WTC11 (cell line): ENCODE measurements around the gene TBC1D1. TPM values are rescaled to one million over a fixed set of nuclear protein-coding genes. Genes with fewer than 3 reads are reported as not detected.

Source experiments
- ATAC-seq: fragments of 200-7000 bp; cut with Tn5 transposase; 2 replicates; pipeline ENCODE4 v1.10.0; 2021; ENCODE audit warnings: mild to moderate bottlenecking, moderate library complexity
- CTCF ChIA-PET: fragments of 300-600 bp; sonication (Branson Sonifier 250); formaldehyde crosslinking; loops from one replicate; lab custom pipeline; 2021; ENCODE audit warnings: antibody characterized with exemption; lab: Charles Lee
- POLR2A ChIA-PET: fragments of 350-600 bp; sonication (Branson Sonifier 250); formaldehyde crosslinking; loops from one replicate; lab custom pipeline; 2021; ENCODE audit warnings: antibody characterized with exemption; lab: Charles Lee
- DNase-seq: peaks from one replicate; pipeline ENCODE4 v3.0.0; 2021; ENCODE audit warnings: low spot score
- H3K27ac Mint-ChIP-seq: 2 replicates; pipeline ENCODE4 v1.8.0; 2021; ENCODE audit warnings: mixed read lengths
- H3K27me3 Mint-ChIP-seq: 2 replicates; pipeline ENCODE4 v1.8.0; 2021; ENCODE audit warnings: low read depth, mild to moderate bottlenecking, moderate library complexity, mixed read lengths
- H3K36me3 Mint-ChIP-seq: 2 replicates; pipeline ENCODE4 v1.8.0; 2021; ENCODE audit warnings: mixed read lengths
- H3K4me1 Mint-ChIP-seq: 2 replicates; pipeline ENCODE4 v1.8.0; 2022; ENCODE audit warnings: mixed read lengths
- H3K4me3 Mint-ChIP-seq: 2 replicates; pipeline ENCODE4 v1.8.0; 2021; ENCODE audit warnings: mild to moderate bottlenecking, moderate library complexity, mixed read lengths
- H3K9me3 Mint-ChIP-seq: 2 replicates; pipeline ENCODE4 v1.8.0; 2021; ENCODE audit warnings: mixed read lengths
- ARID4B ChIP-seq: sonication (generic); formaldehyde crosslinking; IDR thresholded peaks from 2 replicates; pipeline ENCODE4 v1.8.0; 2023; ENCODE audit warnings: missing genetic modification reagents, mild to moderate bottlenecking, borderline replicate concordance
- ATF1 ChIP-seq: sonication (generic); formaldehyde crosslinking; IDR thresholded peaks from 2 replicates; pipeline ENCODE4 v1.8.1; 2023; ENCODE audit warnings: mild to moderate bottlenecking, moderate library complexity, missing genetic modification reagents
- CTCF ChIP-seq: fragments of 200-600 bp; IDR thresholded peaks from 2 replicates; pipeline ENCODE4 v1.8.0; 2022; ENCODE audit warnings: antibody characterized with exemption
- E2F4 ChIP-seq: sonication (generic); formaldehyde crosslinking; IDR thresholded peaks from 2 replicates; pipeline ENCODE4 v1.8.1; 2022; ENCODE audit warnings: low read depth, mild to moderate bottlenecking, moderate library complexity, missing genetic modification reagents, borderline replicate concordance
- FOXK1 ChIP-seq: sonication (generic); formaldehyde crosslinking; IDR thresholded peaks from 2 replicates; pipeline ENCODE4 v1.8.0; 2022; ENCODE audit warnings: mild to moderate bottlenecking, moderate library complexity, missing genetic modification reagents
- FOXP4 ChIP-seq: sonication (generic); formaldehyde crosslinking; IDR thresholded peaks from 2 replicates; pipeline ENCODE4 v1.8.0; 2022; ENCODE audit warnings: mild to moderate bottlenecking, missing genetic modification reagents
- GABPB1 ChIP-seq: sonication (generic); formaldehyde crosslinking; IDR thresholded peaks from 2 replicates; pipeline ENCODE4 v1.8.1; 2023; ENCODE audit warnings: mild to moderate bottlenecking, missing genetic modification reagents
- HMGA2 ChIP-seq: fragments of 250-450 bp; sonication (Bioruptor Pico); IDR thresholded peaks from 2 replicates; pipeline ENCODE4 v1.4.0; 2021; ENCODE audit warnings: mild to moderate bottlenecking, moderate library complexity
- MXD4 ChIP-seq: fragments of 250-450 bp; sonication (Bioruptor Pico); IDR thresholded peaks from 2 replicates; pipeline ENCODE4 v1.8.0; 2021; ENCODE audit warnings: mild to moderate bottlenecking, moderate library complexity, borderline replicate concordance
- NR1H2 ChIP-seq: sonication (generic); formaldehyde crosslinking; IDR thresholded peaks from 2 replicates; pipeline ENCODE4 v1.9.0; 2021; ENCODE audit warnings: mild to moderate bottlenecking, moderate library complexity, missing genetic modification reagents
- PRRX2 ChIP-seq: fragments of 250-450 bp; sonication (Bioruptor Pico); IDR thresholded peaks from 2 replicates; pipeline ENCODE4 v1.8.0; 2021; ENCODE audit warnings: mild to moderate bottlenecking
- STAT6 ChIP-seq: sonication (generic); formaldehyde crosslinking; conservative IDR thresholded peaks from 2 replicates; pipeline ENCODE4 v1.8.1; 2023; ENCODE audit warnings: mild to moderate bottlenecking, low read depth, missing genetic modification reagents, moderate library complexity
- TEAD1 ChIP-seq: sonication (generic); formaldehyde crosslinking; IDR thresholded peaks from 2 replicates; pipeline ENCODE4 v1.8.0; 2022; ENCODE audit warnings: mild to moderate bottlenecking, missing genetic modification reagents
- ZMAT4 ChIP-seq: fragments of 250-450 bp; sonication (Bioruptor Pico); IDR thresholded peaks from 2 replicates; pipeline ENCODE4 v1.9.0; 2021; ENCODE audit warnings: mild to moderate bottlenecking
- ZNF263 ChIP-seq: sonication (generic); formaldehyde crosslinking; IDR thresholded peaks from 2 replicates; pipeline ENCODE4 v1.8.1; 2022; ENCODE audit warnings: low read depth, mild to moderate bottlenecking, moderate library complexity, missing genetic modification reagents
- ZSCAN18 ChIP-seq: fragments of 250-450 bp; sonication (Bioruptor Pico); IDR thresholded peaks from 2 replicates; pipeline ENCODE4 v2.1.2; 2022; ENCODE audit warnings: mild to moderate bottlenecking, moderate library complexity
- total RNA-seq: library from RNA; stranded (reverse); gene quantifications from 3 replicates; pipeline ENCODE4 v1.2.3, GENCODE V29; 2021

TBC1D1 gene
- total RNA-seq, 1 experiment from 2014 or later, result 134 TPM

- TF ChIP-seq ARID4B (CRISPR knock-in tag) (no peak), GABPB1 (CRISPR knock-in tag) (no peak), PRRX2 (CRISPR knock-in tag) (no peak), E2F4 (CRISPR knock-in tag) (no peak), ATF1 (no peak), ZMAT4 (no peak), TEAD1 (CRISPR knock-in tag) (no peak), NR1H2 (CRISPR knock-in tag) (no peak), HMGA2 (CRISPR knock-in tag) (no peak), STAT6 (CRISPR knock-in tag) (no peak), MXD4 (CRISPR knock-in tag) (no peak), FOXP4 (CRISPR knock-in tag) (no peak)
- ChIA-PET POLR2A (no interaction called here), CTCF (interaction anchor here (1.1 to 4.8 kb wide), 10 partner anchors 17 to 111 kb away, joined by 3 to 47 read pairs (median 11); no protein-coding TSS in a partner anchor)
- no peak for DNase-seq
- no peak for ATAC-seq
- Mint-ChIP-seq H3K36me3 (peaks cover 2% of the 10 kb centered on the region; the same call in 1 of the 2 replicates), H3K9me3 (no peaks in the 10 kb centered on the region), H3K27me3 (no peaks in the 10 kb centered on the region), H3K27ac (peak overlapping the region; percentile 85), H3K4me3 (no peak overlapping the region), H3K4me1 (peaks cover 24% of the 10 kb centered on the region)
Observed at GRCh38 chr4:38068107-38068506, 177.2 kb downstream of the TBC1D1 start.

- peak; percentile 92 for ATAC-seq
- H3K36me3 Mint-ChIP-seq, result peaks cover 7% of the 10 kb centered on the region; the same call in 1 of the 2 replicates
- TF ChIP-seq ZSCAN18, result no peak
- TF ChIP-seq FOXK1 (CRISPR knock-in tag), result no peak
- TF ChIP-seq ZNF263 (CRISPR knock-in tag), result no peak
- 0 out of 2 replicates have a peak, but pooled peaks have one; percentile 13 for TF ChIP-seq CTCF
- ChIA-PET POLR2A (interaction anchor here (0.5 to 0.7 kb wide), 3 partner anchors 46 to 598 kb away, joined by 3 to 6 read pairs (median 5); no protein-coding TSS in a partner anchor), CTCF (interaction anchor here (0.6 to 4.8 kb wide), 44 partner anchors 9 to 791 kb away, joined by 3 to 47 read pairs (median 4); partner anchors contain the start of gene TLR10)
- peak; percentile 53 for DNase-seq
- H3K27me3 Mint-ChIP-seq, result no peaks in the 10 kb centered on the region
- peak overlapping the region; percentile 57 for H3K27ac Mint-ChIP-seq
- no peak overlapping the region for H3K4me3 Mint-ChIP-seq
- H3K9me3 Mint-ChIP-seq, result no peaks in the 10 kb centered on the region
- H3K4me1 Mint-ChIP-seq, result peaks cover 24% of the 10 kb centered on the region
Observed at GRCh38 chr4:38069271-38069760, 178.4 kb downstream of the TBC1D1 start.
